Osteoblast (primary cell): ENCODE results near the gene ZNF613. TPM values are rescaled to one million over a fixed set of nuclear protein-coding genes. Genes with fewer than 3 reads are reported as not detected.

ENCODE experiments used
- DNase-seq: peaks from one replicate; pipeline ENCODE4 v3.0.0; 2011; ENCODE audit warnings: low spot score, mixed read lengths; ENCODE audit not compliant: insufficient read length; ENCODE audit errors: missing footprints
- H2AFZ ChIP-seq: 2 replicates; pipeline ENCODE4 v1.6.0; 2011; ENCODE audit warnings: mild to moderate bottlenecking, low read length
- H3K27ac ChIP-seq: 2 replicates; pipeline ENCODE4 v1.5.1; 2011; ENCODE audit warnings: mild to moderate bottlenecking, low read depth, low read length, moderate library complexity
- H3K27me3 ChIP-seq: 2 replicates; pipeline ENCODE4 v1.6.0; 2012; ENCODE audit warnings: mild to moderate bottlenecking, control low read depth, inconsistent platforms, low read length, moderate library complexity; ENCODE audit not compliant: insufficient read depth
- H3K36me3 ChIP-seq: 2 replicates; pipeline ENCODE4 v1.5.1; 2011; ENCODE audit warnings: mild to moderate bottlenecking, low read length, control low read depth, moderate library complexity; ENCODE audit not compliant: insufficient read depth
- H3K4me1 ChIP-seq: 2 replicates; pipeline ENCODE4 v1.5.1; 2011; ENCODE audit warnings: mild to moderate bottlenecking, low read length, control low read depth, moderate library complexity; ENCODE audit not compliant: insufficient read depth
- H3K4me2 ChIP-seq: 2 replicates; pipeline ENCODE4 v1.6.0; 2011; ENCODE audit warnings: mild to moderate bottlenecking, low read length; ENCODE audit not compliant: insufficient read depth
- H3K4me3 ChIP-seq: fragments of 200-600 bp; sonication (generic); 3 replicates; pipeline ENCODE4 v1.5.1; 2012; ENCODE audit warnings: mild to moderate bottlenecking, low read length, inconsistent platforms; ENCODE audit not compliant: insufficient read depth
- H3K79me2 ChIP-seq: 2 replicates; pipeline ENCODE4 v1.6.0; 2012; ENCODE audit warnings: mild to moderate bottlenecking, low read length, control low read depth, inconsistent platforms; ENCODE audit not compliant: insufficient read depth
- H3K9me3 ChIP-seq: 2 replicates; pipeline ENCODE4 v1.5.1; 2011; ENCODE audit warnings: low read depth, low read length, control low read depth
- H4K20me1 ChIP-seq: 2 replicates; pipeline ENCODE4 v1.6.0; 2012; ENCODE audit warnings: mild to moderate bottlenecking, low read length, control low read depth; ENCODE audit not compliant: insufficient read depth
- CTCF ChIP-seq: IDR thresholded peaks from 2 replicates; pipeline ENCODE4 v1.5.1; 2011; ENCODE audit warnings: mild to moderate bottlenecking, low read depth, low read length, moderate library complexity; ENCODE audit errors: extremely low read depth
- total RNA-seq: library from RNA; depleted of rRNA; stranded (reverse); fragments of >200 nt; gene quantifications from 2 replicates; pipeline ENCODE4 v1.2.3, GENCODE V29; 2012

ZNF613 gene
- total RNA-seq, 1 donor: 6.5 TPM

GRCh38 chr19:51926426-51926783 lies 867 bp upstream of the ZNF613 start:
- Histone ChIP-seq H3K27me3 (no peaks in the 10 kb centered on the region), H3K27ac (no peak overlapping the region), H3K36me3 (peaks cover 9% of the 10 kb centered on the region), H3K4me2 (peak overlapping the region; percentile 82), H3K4me3 (peak overlapping the region; percentile 95), H4K20me1 (no peaks in the 10 kb centered on the region), H2AFZ (peak overlapping the region; percentile 91), H3K9me3 (peaks cover 13% of the 10 kb centered on the region), H3K79me2 (peaks cover 13% of the 10 kb centered on the region), H3K4me1 (peaks cover 7% of the 10 kb centered on the region)
- no peak for TF ChIP-seq CTCF
- DNase-seq: no peak

- Histone ChIP-seq H3K9me3 (peaks cover 3% of the 10 kb centered on the region), H3K36me3 (peaks cover 15% of the 10 kb centered on the region), H3K4me3 (peak overlapping the region; percentile 95), H3K4me2 (peak overlapping the region; percentile 82), H3K27me3 (no peaks in the 10 kb centered on the region), H3K79me2 (peaks cover 13% of the 10 kb centered on the region), H3K27ac (peak overlapping the region; percentile 35), H4K20me1 (no peaks in the 10 kb centered on the region), H3K4me1 (peaks cover 7% of the 10 kb centered on the region), H2AFZ (peak overlapping the region; percentile 91)
- no peak for DNase-seq
- TF ChIP-seq CTCF: no peak
Observed at GRCh38 chr19:51927859-51928258, 587 bp downstream of the ZNF613 start.

GRCh38 chr19:51931921-51932320 lies 4.6 kb downstream of the ZNF613 start:
- no peak for DNase-seq
- Histone ChIP-seq H3K9me3 (no peaks in the 10 kb centered on the region), H3K36me3 (peaks cover 33% of the 10 kb centered on the region), H3K4me1 (peaks cover 3% of the 10 kb centered on the region), H3K27me3 (no peaks in the 10 kb centered on the region), H2AFZ (no peak overlapping the region), H4K20me1 (no peaks in the 10 kb centered on the region), H3K4me3 (no peak overlapping the region), H3K79me2 (peaks cover 13% of the 10 kb centered on the region), H3K4me2 (no peak overlapping the region), H3K27ac (no peak overlapping the region)
- TF ChIP-seq CTCF: no peak

GRCh38 chr19:51938936-51939335 lies 11.7 kb downstream of the ZNF613 start:
- H3K9me3 ChIP-seq: peaks cover 19% of the 10 kb centered on the region
- no peak for DNase-seq
- no peak overlapping the region for H3K27ac ChIP-seq
- peaks cover 71% of the 10 kb centered on the region for H3K36me3 ChIP-seq
- no peaks in the 10 kb centered on the region for H3K27me3 ChIP-seq
- H3K4me1 ChIP-seq: no peaks in the 10 kb centered on the region
- no peaks in the 10 kb centered on the region for H4K20me1 ChIP-seq
- H2AFZ ChIP-seq: no peak overlapping the region
- TF ChIP-seq CTCF: no peak
- H3K4me3 ChIP-seq: no peak overlapping the region
- no peaks in the 10 kb centered on the region for H3K79me2 ChIP-seq
- H3K4me2 ChIP-seq: no peak overlapping the region
